Upper lobe of left lung (tissue), 6 donors: ENCODE results near the gene PSMB7. TPM values are rescaled to one million over a fixed set of nuclear protein-coding genes. Genes with fewer than 3 reads are reported as not detected.

Experiments
- ATAC-seq, 2 donors: fragments of 200-7000 bp; cut with Tn5 transposase; one replicate each; pipeline ENCODE4 v1.9.1; 2022; ENCODE audit warnings: mild to moderate bottlenecking in 2 of 2, moderate library complexity in 2 of 2; ENCODE audit not compliant: low FRiP score in 2 of 2
- DNase-seq, 2 donors: peaks; one replicate each; pipeline ENCODE4 v3.0.0-alpha.2; 2019 to 2020
- H3K27ac ChIP-seq, 4 donors: fragments of 200-600 bp; sonication (generic); one replicate each; pipeline ENCODE4 v1.5.1; 2016 to 2019
- H3K27me3 ChIP-seq, 4 donors: fragments of 200-600 bp; sonication (generic); one replicate each; pipeline ENCODE4 v1.5.1; 2017 to 2019
- H3K36me3 ChIP-seq, 4 donors: fragments of 200-600 bp; sonication (generic); one replicate each; pipeline ENCODE4 v1.5.1; 2016 to 2019
- H3K4me1 ChIP-seq, 4 donors: fragments of 200-600 bp; sonication (generic); one replicate each; pipeline ENCODE4 v1.5.1; 2018 to 2019
- H3K4me3 ChIP-seq, 4 donors: fragments of 200-600 bp; sonication (generic); one replicate each; pipeline ENCODE4 v1.5.1; 2017 to 2019; ENCODE audit warnings: mild to moderate bottlenecking in 2 of 4, moderate library complexity in 1 of 4
- H3K9me3 ChIP-seq, 4 donors: fragments of 200-600 bp; sonication (generic); one replicate each; pipeline ENCODE4 v1.5.1; 2018 to 2019
- CTCF ChIP-seq, 6 experiments: fragments of 450-650 bp in 4 of 6; fragments of 200-600 bp in 2 of 6; sonication (generic) in 2 of 6; IDR thresholded peaks; one replicate each; pipeline ENCODE4 v1.5.1; 2016 to 2019; ENCODE audit warnings: antibody characterized with exemption in 6 of 6
- EP300 ChIP-seq, 4 donors: sonication (generic); formaldehyde crosslinking; IDR thresholded peaks; one replicate each; pipeline ENCODE4 v1.5.1; 2017; ENCODE audit warnings: antibody characterized with exemption in 4 of 4, control low read depth in 2 of 4
- POLR2A ChIP-seq, 4 donors: fragments of 450-650 bp; IDR thresholded peaks; one replicate each; pipeline ENCODE4 v1.5.1; 2016 to 2017; ENCODE audit warnings: antibody characterized with exemption in 4 of 4, mild to moderate bottlenecking in 2 of 4
- POLR2AphosphoS5 ChIP-seq, 2 donors: sonication (generic); formaldehyde crosslinking; IDR thresholded peaks; one replicate each; pipeline ENCODE4 v1.5.1; 2017; ENCODE audit warnings: antibody characterized with exemption in 2 of 2
- WGBS, 2 donors: methylation state at CpG; one replicate each; pipeline ENCODE4 v1.1.5; 2017 to 2018; 5-methylcytosine and 5-hydroxymethylcytosine counted together
- total RNA-seq, 6 donors: library from RNA; depleted of rRNA in 4 of 6; stranded (reverse); fragments of >200 nt in 4 of 6; gene quantifications; one replicate each; pipeline versions ENCODE4 v1.1.0 to v1.2.1, GENCODE V29; 2016 to 2021
- donor health status: DM: no; HTN: no; CAD: no; lungs with moderate emphysema.
- donor health status: DM: no; HTN: yes; CAD: no; lungs with severe emphysema.

PSMB7 gene
- total RNA-seq, 6 donors from 2014 or later = 17.8 to 112 (median 87.1) TPM

GRCh38 chr9:124398191-124398935 is 16.9 kb downstream of the PSMB7 start:
- H3K4me1 ChIP-seq = peaks cover 0 to 15% (median 3%) of the 10 kb centered on the region in 4 donors
- H3K27ac ChIP-seq = no peak overlapping the region
- no peak for TF ChIP-seq POLR2AphosphoS5 (IDR thresholded peaks at IDR 0.05)
- no peaks in the 10 kb centered on the region for H3K9me3 ChIP-seq
- DNase-seq (no peak), ATAC-seq (no peak)
- H3K27me3 ChIP-seq = no peaks in the 10 kb centered on the region
- WGBS, 2 donors = 85 to 87% methylated on average over 8 of the region's 8 CpGs
- H3K36me3 ChIP-seq = peaks cover 6 to 37% (median 23%) of the 10 kb centered on the region in 4 donors
- no peak overlapping the region for H3K4me3 ChIP-seq

- H3K4me1 ChIP-seq = peaks cover 10 to 36% (median 15%) of the 10 kb centered on the region in 4 donors
- peaks cover 0 to 15% (median 9%) of the 10 kb centered on the region in 4 donors for H3K36me3 ChIP-seq
- 87 to 94% methylated on average over 4 of the region's 4 CpGs for WGBS, 2 donors
- ATAC-seq (no peak), DNase-seq (no peak)
- H3K9me3 ChIP-seq = no peaks in the 10 kb centered on the region
- H3K27ac ChIP-seq = no peak overlapping the region
- TF ChIP-seq EP300 (IDR thresholded peaks at IDR 0.05) (no peak), POLR2AphosphoS5 (IDR thresholded peaks at IDR 0.05) (no peak), CTCF (IDR thresholded peaks at IDR 0.05) (no peak), POLR2A (IDR thresholded peaks at IDR 0.05) (no peak)
- no peak overlapping the region for H3K4me3 ChIP-seq
- H3K27me3 ChIP-seq = no peaks in the 10 kb centered on the region
These were observed 19.4 kb downstream of the PSMB7 start for GRCh38 chr9:124395826-124396225.

- Histone ChIP-seq H3K4me3 (no peak overlapping the region), H3K27me3 (no peaks in the 10 kb centered on the region), H3K9me3 (no peaks in the 10 kb centered on the region), H3K27ac (no peak overlapping the region), H3K4me1 (peaks cover 12 to 36% (median 20%) of the 10 kb centered on the region in 4 donors), H3K36me3 (peaks cover 0 to 9% (median 7%) of the 10 kb centered on the region in 4 donors)
- TF ChIP-seq CTCF (IDR thresholded peaks at IDR 0.05) (no peak), POLR2A (IDR thresholded peaks at IDR 0.05) (no peak), POLR2AphosphoS5 (IDR thresholded peaks at IDR 0.05) (no peak), EP300 (IDR thresholded peaks at IDR 0.05) (no peak)
- no peak for DNase-seq
- ATAC-seq = no peak
- 79 to 82% methylated on average over 3 of the region's 3 CpGs for WGBS, 2 donors
These were observed 20.6 kb downstream of the PSMB7 start for GRCh38 chr9:124394596-124394995.

DNA sequence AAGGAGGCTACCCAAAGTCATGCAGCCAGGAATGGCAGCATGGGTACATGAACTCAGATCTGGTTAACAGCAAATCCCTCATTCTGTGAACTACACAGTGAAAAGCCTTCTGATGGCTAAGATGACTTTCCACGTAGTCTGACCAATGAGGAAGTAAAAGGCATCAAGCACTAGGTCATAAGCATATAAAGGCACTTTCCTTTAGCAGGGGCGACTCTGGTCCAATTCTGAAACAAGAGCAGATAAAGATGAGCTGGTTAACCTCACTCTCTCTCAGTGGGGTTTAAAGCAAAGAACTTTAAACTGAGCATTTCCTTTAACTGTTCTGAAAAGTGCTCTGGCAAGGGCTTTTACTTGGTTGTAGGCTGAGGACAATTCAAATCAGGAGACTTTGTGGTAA is 21.1 kb downstream of the PSMB7 start:
- DNase-seq (no peak), ATAC-seq (no peak)
- 59 to 65% methylated on average over 2 of the region's 2 CpGs for WGBS, 2 donors
- Histone ChIP-seq H3K4me3 (no peak overlapping the region), H3K27ac (no peak overlapping the region), H3K9me3 (no peaks in the 10 kb centered on the region), H3K27me3 (no peaks in the 10 kb centered on the region), H3K36me3 (peaks cover 0 to 9% (median 7%) of the 10 kb centered on the region in 4 donors), H3K4me1 (peaks cover 13 to 36% (median 22%) of the 10 kb centered on the region in 4 donors)
- TF ChIP-seq POLR2AphosphoS5 (IDR thresholded peaks at IDR 0.05) (no peak), CTCF (IDR thresholded peaks at IDR 0.05) (no peak), POLR2A (IDR thresholded peaks at IDR 0.05) (no peak), EP300 (IDR thresholded peaks at IDR 0.05) (no peak)

- 75 to 82% methylated on average over 9 of the region's 9 CpGs for WGBS, 2 donors
- Histone ChIP-seq H3K4me1 (peaks cover 18 to 47% (median 28%) of the 10 kb centered on the region in 4 donors), H3K36me3 (peaks cover 0 to 9% (median 7%) of the 10 kb centered on the region in 4 donors), H3K27me3 (no peaks in the 10 kb centered on the region), H3K27ac (peak overlapping the region in 1 of 4 donors; percentile 23), H3K9me3 (no peaks in the 10 kb centered on the region), H3K4me3 (no peak overlapping the region)
- no peak for DNase-seq
- no peak for TF ChIP-seq EP300 (IDR thresholded peaks at IDR 0.05)
- no peak for TF ChIP-seq POLR2AphosphoS5 (IDR thresholded peaks at IDR 0.05)
- no peak for ATAC-seq
These were observed 22.3 kb downstream of the PSMB7 start for GRCh38 chr9:124392871-124393460.
